DND-41 (cell line): ENCODE measurements around the gene CCDC3.

ENCODE experiments used
- ATAC-seq: fragments of 200-7000 bp; cut with Tn5 transposase; 3 replicates; pipeline ENCODE4 v1.9.1; 2021; ENCODE audit warnings: low read depth; ENCODE audit not compliant: insufficient read depth
- DNase-seq: peaks from one replicate; pipeline ENCODE4 v3.0.0-alpha.2; 2020
- H2AFZ ChIP-seq: 2 replicates; pipeline ENCODE4 v1.6.0; 2012; ENCODE audit warnings: low read depth, low read length
- H3K27ac ChIP-seq: 2 replicates; pipeline ENCODE4 v1.5.1; 2012; ENCODE audit warnings: low read length, inconsistent platforms
- H3K27me3 ChIP-seq: fragments of 200-600 bp; sonication (generic); 2 replicates; pipeline ENCODE4 v1.6.0; 2012; ENCODE audit warnings: low read length, mild to moderate bottlenecking, inconsistent platforms; ENCODE audit not compliant: insufficient read depth, poor library complexity
- H3K36me3 ChIP-seq: 2 replicates; pipeline ENCODE4 v1.5.1; 2012; ENCODE audit warnings: low read length, inconsistent platforms; ENCODE audit not compliant: insufficient read depth
- H3K4me1 ChIP-seq: 2 replicates; pipeline ENCODE4 v1.5.1; 2012; ENCODE audit warnings: mild to moderate bottlenecking, low read length; ENCODE audit not compliant: insufficient read depth
- H3K4me2 ChIP-seq: 2 replicates; pipeline ENCODE4 v1.6.0; 2012; ENCODE audit warnings: mild to moderate bottlenecking, moderate library complexity, low read length, inconsistent platforms; ENCODE audit not compliant: insufficient read depth
- H3K4me3 ChIP-seq, 2 experiments: fragments of 200-600 bp in 1 of 2; shearing (Covaris generic) in 1 of 2; 2 replicates each; pipeline ENCODE4 v1.5.1; 2012 to 2016; ENCODE audit warnings: inconsistent platforms in 2 of 2, low read length in 2 of 2, mild to moderate bottlenecking in 2 of 2, low read depth in 1 of 2, moderate library complexity in 1 of 2
- H3K79me2 ChIP-seq: 2 replicates; pipeline ENCODE4 v1.6.0; 2012; ENCODE audit warnings: low read length, inconsistent platforms; ENCODE audit not compliant: insufficient read depth
- H3K9ac ChIP-seq: 2 replicates; pipeline ENCODE4 v1.6.0; 2012; ENCODE audit warnings: low read depth, mild to moderate bottlenecking, inconsistent platforms, low read length, moderate library complexity
- H3K9me3 ChIP-seq: 2 replicates; pipeline ENCODE4 v1.5.1; 2012; ENCODE audit warnings: low read length, moderate library complexity, mild to moderate bottlenecking, inconsistent platforms; ENCODE audit not compliant: insufficient read depth, severe bottlenecking
- H4K20me1 ChIP-seq: 2 replicates; pipeline ENCODE4 v1.6.0; 2012; ENCODE audit warnings: low read length; ENCODE audit not compliant: insufficient read depth
- EZH2 ChIP-seq: IDR thresholded peaks from 3 replicates; pipeline ENCODE4 v1.6.1; 2012; ENCODE audit warnings: borderline replicate concordance, low read depth, mild to moderate bottlenecking, moderate library complexity, low read length, inconsistent platforms; ENCODE audit not compliant: severe bottlenecking
- TF ChIP-seq, protein P1 (sequence below): IDR thresholded peaks from 2 replicates; pipeline ENCODE4 v1.5.1; 2012; ENCODE audit warnings: borderline replicate concordance, low read length, moderate library complexity, mild to moderate bottlenecking; ENCODE audit not compliant: poor library complexity, severe bottlenecking; ENCODE audit errors: extremely low read depth

The CCDC3 gene

DNA sequence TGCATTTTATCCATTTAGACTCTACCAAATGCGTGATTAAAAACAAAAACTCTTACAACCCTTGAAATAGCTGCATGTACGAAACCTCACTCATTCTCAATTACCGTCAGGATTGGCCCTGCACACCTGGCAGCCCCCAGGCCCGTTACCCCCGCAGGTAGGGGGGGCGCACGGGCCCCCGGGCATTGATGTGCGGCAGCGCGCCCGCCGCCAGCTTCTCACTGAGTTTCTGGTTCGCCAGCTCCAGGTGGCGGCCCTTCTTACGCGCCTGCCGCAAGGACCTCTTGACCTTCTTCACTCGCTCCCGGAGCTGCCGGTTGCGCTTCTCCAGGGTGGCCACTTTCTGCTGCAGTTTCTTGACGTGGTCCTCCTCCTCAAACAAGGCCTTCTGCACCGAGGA lies 103.2 kb downstream of the CCDC3 start:
- H2AFZ ChIP-seq = no peak overlapping the region
- no peaks in the 10 kb centered on the region for H3K79me2 ChIP-seq
- H3K27me3 ChIP-seq = no peaks in the 10 kb centered on the region
- H3K27ac ChIP-seq = no peak overlapping the region
- DNase-seq = no peak
- H3K4me2 ChIP-seq = no peak overlapping the region
- H3K36me3 ChIP-seq = no peaks in the 10 kb centered on the region
- H3K9ac ChIP-seq = no peak overlapping the region
- no peak for TF ChIP-seq EZH2
- TF ChIP-seq, protein P1, sequence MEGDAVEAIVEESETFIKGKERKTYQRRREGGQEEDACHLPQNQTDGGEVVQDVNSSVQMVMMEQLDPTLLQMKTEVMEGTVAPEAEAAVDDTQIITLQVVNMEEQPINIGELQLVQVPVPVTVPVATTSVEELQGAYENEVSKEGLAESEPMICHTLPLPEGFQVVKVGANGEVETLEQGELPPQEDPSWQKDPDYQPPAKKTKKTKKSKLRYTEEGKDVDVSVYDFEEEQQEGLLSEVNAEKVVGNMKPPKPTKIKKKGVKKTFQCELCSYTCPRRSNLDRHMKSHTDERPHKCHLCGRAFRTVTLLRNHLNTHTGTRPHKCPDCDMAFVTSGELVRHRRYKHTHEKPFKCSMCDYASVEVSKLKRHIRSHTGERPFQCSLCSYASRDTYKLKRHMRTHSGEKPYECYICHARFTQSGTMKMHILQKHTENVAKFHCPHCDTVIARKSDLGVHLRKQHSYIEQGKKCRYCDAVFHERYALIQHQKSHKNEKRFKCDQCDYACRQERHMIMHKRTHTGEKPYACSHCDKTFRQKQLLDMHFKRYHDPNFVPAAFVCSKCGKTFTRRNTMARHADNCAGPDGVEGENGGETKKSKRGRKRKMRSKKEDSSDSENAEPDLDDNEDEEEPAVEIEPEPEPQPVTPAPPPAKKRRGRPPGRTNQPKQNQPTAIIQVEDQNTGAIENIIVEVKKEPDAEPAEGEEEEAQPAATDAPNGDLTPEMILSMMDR = no peak
- H3K4me1 ChIP-seq = no peaks in the 10 kb centered on the region
- no peaks in the 10 kb centered on the region for H4K20me1 ChIP-seq
- H3K4me3 ChIP-seq = no peak overlapping the region
- no peak for ATAC-seq
- no peaks in the 10 kb centered on the region for H3K9me3 ChIP-seq

DNA sequence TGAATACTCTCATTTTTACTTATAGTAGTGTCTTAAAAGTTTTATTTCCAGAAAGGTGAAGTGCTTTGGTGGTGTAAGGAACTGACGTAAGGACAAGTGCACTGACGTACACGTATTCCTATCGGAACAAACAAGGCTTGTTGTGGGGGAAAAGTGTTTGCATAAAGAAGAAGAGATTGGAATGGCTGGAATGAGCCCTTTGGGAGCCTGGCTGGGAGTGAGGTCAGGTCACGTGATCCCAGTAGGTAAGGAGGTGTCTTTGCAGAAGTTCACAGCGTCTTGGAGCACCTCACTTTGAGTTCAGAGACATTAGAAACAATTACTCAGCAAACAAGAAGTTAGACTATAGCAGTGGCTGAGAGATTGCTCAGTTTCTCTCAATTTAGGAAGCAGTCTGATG lies 104.2 kb downstream of the CCDC3 start:
- no peak overlapping the region for H3K27ac ChIP-seq
- no peak overlapping the region for H3K4me2 ChIP-seq
- no peaks in the 10 kb centered on the region for H3K79me2 ChIP-seq
- H3K4me3 ChIP-seq = no peak overlapping the region
- DNase-seq (no peak), ATAC-seq (no peak)
- peaks cover 4% of the 10 kb centered on the region for H3K9me3 ChIP-seq
- H3K4me1 ChIP-seq = no peaks in the 10 kb centered on the region
- H3K9ac ChIP-seq = no peak overlapping the region
- H2AFZ ChIP-seq = no peak overlapping the region; the same call in 1 of the 2 replicates
- H3K27me3 ChIP-seq = peaks cover 6% of the 10 kb centered on the region
- no peaks in the 10 kb centered on the region for H3K36me3 ChIP-seq
- TF ChIP-seq EZH2 = no peak
- TF ChIP-seq, protein P1 = no peak
- no peaks in the 10 kb centered on the region for H4K20me1 ChIP-seq

DNA sequence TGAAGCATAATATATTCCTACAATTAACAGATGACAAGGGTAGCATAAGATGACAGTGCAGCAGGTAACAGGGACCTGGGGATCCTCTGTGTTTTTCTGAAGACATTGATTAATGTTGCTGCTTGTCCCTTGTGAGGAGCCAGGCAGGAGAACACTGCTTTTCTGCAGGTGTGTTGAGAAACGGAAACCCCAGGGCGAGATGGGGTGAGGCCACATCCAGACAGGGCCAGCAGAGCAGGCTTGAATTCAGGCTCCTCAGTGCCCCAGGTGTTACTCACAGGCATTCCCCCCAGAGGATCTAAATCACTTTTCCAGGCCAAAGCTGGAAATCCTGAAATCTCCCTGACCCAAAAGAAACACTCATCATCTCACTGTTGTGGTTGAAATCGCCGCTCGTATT lies 105.3 kb downstream of the CCDC3 start:
- no peak overlapping the region for H3K4me2 ChIP-seq
- H3K4me3 ChIP-seq = no peak overlapping the region
- no peaks in the 10 kb centered on the region for H4K20me1 ChIP-seq
- TF ChIP-seq EZH2 = no peak
- TF ChIP-seq, protein P1 = no peak
- H2AFZ ChIP-seq = no peak overlapping the region
- peaks cover 6% of the 10 kb centered on the region for H3K27me3 ChIP-seq
- H3K9ac ChIP-seq = no peak overlapping the region
- DNase-seq (no peak), ATAC-seq (no peak)
- no peaks in the 10 kb centered on the region for H3K79me2 ChIP-seq
- H3K36me3 ChIP-seq = no peaks in the 10 kb centered on the region
- peaks cover 4% of the 10 kb centered on the region for H3K9me3 ChIP-seq
- H3K27ac ChIP-seq = no peak overlapping the region
- H3K4me1 ChIP-seq = no peaks in the 10 kb centered on the region

DNA sequence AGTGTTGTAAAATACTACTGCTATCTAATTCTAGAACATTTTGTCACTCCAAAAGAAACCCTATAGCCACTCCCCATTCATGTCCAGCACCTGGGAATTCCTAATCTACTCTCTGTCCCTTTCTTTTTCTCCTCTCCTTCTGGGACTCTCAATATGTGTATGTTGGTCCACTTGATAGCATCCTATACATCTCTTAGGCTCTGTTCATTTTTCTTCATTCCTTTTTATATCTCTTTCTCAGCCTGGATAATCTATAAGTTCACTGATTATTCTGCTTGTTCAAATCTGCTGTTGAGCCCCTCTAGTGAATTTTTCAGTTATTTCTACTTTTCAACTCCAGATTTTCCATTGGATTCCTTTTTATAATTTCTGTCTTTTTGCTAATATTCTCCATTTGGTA lies 108.6 kb downstream of the CCDC3 start:
- no peak overlapping the region for H3K4me3 ChIP-seq
- H3K9me3 ChIP-seq = peaks cover 6% of the 10 kb centered on the region
- no peaks in the 10 kb centered on the region for H4K20me1 ChIP-seq
- H3K79me2 ChIP-seq = no peaks in the 10 kb centered on the region
- H3K4me1 ChIP-seq = no peaks in the 10 kb centered on the region
- peaks cover 6% of the 10 kb centered on the region for H3K27me3 ChIP-seq
- no peak for DNase-seq
- no peak for ATAC-seq
- H2AFZ ChIP-seq = no peak overlapping the region
- TF ChIP-seq, protein P1 = no peak
- TF ChIP-seq EZH2 = no peak
- H3K27ac ChIP-seq = no peak overlapping the region
- no peak overlapping the region for H3K9ac ChIP-seq
- no peaks in the 10 kb centered on the region for H3K36me3 ChIP-seq
- no peak overlapping the region for H3K4me2 ChIP-seq
